ENCODE results near the gene LRTM2.
A peak's percentile ranks its signal among the peaks of the same experiment; 100 is the strongest.

Gene LRTM2

GRCh38 chr12:1830401-1830845 is 10.1 kb downstream of the LRTM2 start:
- Histone ChIP-seq H3K27me3 (replicated peaks in 2 of 5; ENCODE audit: control insufficient read depth in 4 of 5, insufficient read depth in 5 of 5, low read length in 4 of 5) (peaks cover 0 to 58% (median 16%) of the 10 kb centered on the region in 5 experiments), H3K4me3 (ENCODE audit: control insufficient read depth in 1 of 7, extremely low read depth in 1 of 7, insufficient read depth in 4 of 7, low read depth in 2 of 7, low read length in 6 of 7) (no peak overlapping the region), H3K4me1 (ENCODE audit: control extremely low read depth in 1 of 4, control insufficient read depth in 4 of 4, insufficient read depth in 4 of 4, low read length in 3 of 4) (no peaks in the 10 kb centered on the region), H3K9me3 (ENCODE audit: control extremely low read depth in 1 of 5, control insufficient read depth in 4 of 5, insufficient read depth in 2 of 5, low read depth in 1 of 5, low read length in 4 of 5) (no peaks in the 10 kb centered on the region), H3K36me3 (ENCODE audit: control insufficient read depth in 4 of 4, insufficient read depth in 4 of 4, low read length in 3 of 4) (no peaks in the 10 kb centered on the region), H3K27ac (ENCODE audit: insufficient read depth in 1 of 2, low read depth in 1 of 2, low read length in 2 of 2, poor library complexity in 1 of 2, severe bottlenecking in 2 of 2) (no peak overlapping the region)
- ChIA-PET CTCF (interaction anchor here (1.4 to 1.8 kb wide), 2 partner anchors 10 to 109 kb away, joined by 3 to 5 read pairs; partner anchors contain the start of gene LRTM2), POLR2A (no interaction called here)
- no peak for DNase-seq
- 65% methylated on average over 2 of the region's 3 CpGs for WGBS (ENCODE audit: insufficient coverage)

GRCh38 chr12:1830981-1831963 is 10.9 kb downstream of the LRTM2 start:
- Histone ChIP-seq H3K27ac (ENCODE audit: insufficient read depth in 1 of 2, low read depth in 1 of 2, low read length in 2 of 2, poor library complexity in 1 of 2, severe bottlenecking in 2 of 2) (no peak overlapping the region), H3K36me3 (ENCODE audit: control insufficient read depth in 4 of 4, insufficient read depth in 4 of 4, low read length in 3 of 4) (no peaks in the 10 kb centered on the region), H3K4me1 (ENCODE audit: control extremely low read depth in 1 of 4, control insufficient read depth in 4 of 4, insufficient read depth in 4 of 4, low read length in 3 of 4) (no peaks in the 10 kb centered on the region), H3K27me3 (replicated peaks in 2 of 5; ENCODE audit: control insufficient read depth in 4 of 5, insufficient read depth in 5 of 5, low read length in 4 of 5) (peaks cover 0 to 58% (median 16%) of the 10 kb centered on the region in 5 experiments), H3K9me3 (ENCODE audit: control extremely low read depth in 1 of 5, control insufficient read depth in 4 of 5, insufficient read depth in 2 of 5, low read depth in 1 of 5, low read length in 4 of 5) (no peaks in the 10 kb centered on the region), H3K4me3 (ENCODE audit: control insufficient read depth in 1 of 7, extremely low read depth in 1 of 7, insufficient read depth in 4 of 7, low read depth in 2 of 7, low read length in 6 of 7) (no peak overlapping the region)
- CTCF ChIA-PET: interaction anchor here (1.4 kb wide), 1 partner anchor 11 kb away, joined by 3 read pairs; the partner anchor contains the start of gene LRTM2
- POLR2A ChIA-PET: no interaction called here
- peak; percentile 42 to 79 (median 78) for DNase-seq
- 8% methylated on average over 29 of the region's 34 CpGs for WGBS (ENCODE audit: insufficient coverage)

- 83% methylated on average over 14 of the region's 17 CpGs for WGBS (ENCODE audit: insufficient coverage)
- no peak for DNase-seq
- no peaks in the 10 kb centered on the region for H3K9me3 ChIP-seq (ENCODE audit: control extremely low read depth in 1 of 5, control insufficient read depth in 4 of 5, insufficient read depth in 2 of 5, low read depth in 1 of 5, low read length in 4 of 5)
- H3K27me3 ChIP-seq (replicated peaks in 2 of 5; ENCODE audit: control insufficient read depth in 4 of 5, insufficient read depth in 5 of 5, low read length in 4 of 5): peaks cover 0 to 56% (median 16%) of the 10 kb centered on the region in 5 experiments
- CTCF ChIA-PET: interaction anchor here (0.9 to 1.1 kb wide), 3 partner anchors 17 to 78 kb away, joined by 3 to 4 read pairs (median 3); no protein-coding TSS in a partner anchor
- H3K27ac ChIP-seq (ENCODE audit: insufficient read depth in 1 of 2, low read depth in 1 of 2, low read length in 2 of 2, poor library complexity in 1 of 2, severe bottlenecking in 2 of 2): no peak overlapping the region
- no peaks in the 10 kb centered on the region for H3K36me3 ChIP-seq (ENCODE audit: control insufficient read depth in 4 of 4, insufficient read depth in 4 of 4, low read length in 3 of 4)
- POLR2A ChIA-PET: no interaction called here
- H3K4me3 ChIP-seq (ENCODE audit: control insufficient read depth in 1 of 7, extremely low read depth in 1 of 7, insufficient read depth in 4 of 7, low read depth in 2 of 7, low read length in 6 of 7): no peak overlapping the region
- H3K4me1 ChIP-seq (ENCODE audit: control extremely low read depth in 1 of 4, control insufficient read depth in 4 of 4, insufficient read depth in 4 of 4, low read length in 3 of 4): peaks cover 0 to under 1% (median 0%) of the 10 kb centered on the region in 4 experiments
These were observed 12.6 kb downstream of the LRTM2 start for GRCh38 chr12:1832801-1833595.

- ChIA-PET CTCF (no interaction called here), POLR2A (no interaction called here)
- Histone ChIP-seq H3K27me3 (replicated peaks in 2 of 5; ENCODE audit: control insufficient read depth in 4 of 5, insufficient read depth in 5 of 5, low read length in 4 of 5) (peaks cover 0 to 51% (median 16%) of the 10 kb centered on the region in 5 experiments), H3K9me3 (ENCODE audit: control extremely low read depth in 1 of 5, control insufficient read depth in 4 of 5, insufficient read depth in 2 of 5, low read depth in 1 of 5, low read length in 4 of 5) (no peaks in the 10 kb centered on the region), H3K27ac (ENCODE audit: insufficient read depth in 1 of 2, low read depth in 1 of 2, low read length in 2 of 2, poor library complexity in 1 of 2, severe bottlenecking in 2 of 2) (no peak overlapping the region), H3K4me3 (ENCODE audit: control insufficient read depth in 1 of 7, extremely low read depth in 1 of 7, insufficient read depth in 4 of 7, low read depth in 2 of 7, low read length in 6 of 7) (no peak overlapping the region), H3K4me1 (ENCODE audit: control extremely low read depth in 1 of 4, control insufficient read depth in 4 of 4, insufficient read depth in 4 of 4, low read length in 3 of 4) (peaks cover 0 to 6% (median 0%) of the 10 kb centered on the region in 4 experiments), H3K36me3 (ENCODE audit: control insufficient read depth in 4 of 4, insufficient read depth in 4 of 4, low read length in 3 of 4) (no peaks in the 10 kb centered on the region)
- DNase-seq: no peak
- WGBS (ENCODE audit: insufficient coverage): 87% methylated on average over 6 of the region's 10 CpGs
These were observed 13.2 kb downstream of the LRTM2 start for GRCh38 chr12:1833596-1834028.

GRCh38 chr12:1834186-1834925 is 14.0 kb downstream of the LRTM2 start:
- Histone ChIP-seq H3K27ac (ENCODE audit: insufficient read depth in 1 of 2, low read depth in 1 of 2, low read length in 2 of 2, poor library complexity in 1 of 2, severe bottlenecking in 2 of 2) (no peak overlapping the region), H3K27me3 (replicated peaks in 2 of 5; ENCODE audit: control insufficient read depth in 4 of 5, insufficient read depth in 5 of 5, low read length in 4 of 5) (peaks cover 0 to 48% (median 16%) of the 10 kb centered on the region in 5 experiments), H3K4me1 (ENCODE audit: control extremely low read depth in 1 of 4, control insufficient read depth in 4 of 4, insufficient read depth in 4 of 4, low read length in 3 of 4) (peaks cover 0 to 8% (median 0%) of the 10 kb centered on the region in 4 experiments), H3K4me3 (ENCODE audit: control insufficient read depth in 1 of 7, extremely low read depth in 1 of 7, insufficient read depth in 4 of 7, low read depth in 2 of 7, low read length in 6 of 7) (no peak overlapping the region), H3K9me3 (ENCODE audit: control extremely low read depth in 1 of 5, control insufficient read depth in 4 of 5, insufficient read depth in 2 of 5, low read depth in 1 of 5, low read length in 4 of 5) (no peaks in the 10 kb centered on the region), H3K36me3 (ENCODE audit: control insufficient read depth in 4 of 4, insufficient read depth in 4 of 4, low read length in 3 of 4) (no peaks in the 10 kb centered on the region)
- CTCF ChIA-PET: no interaction called here
- POLR2A ChIA-PET: no interaction called here
- no peak for DNase-seq
- 95% methylated on average over 32 of the region's 34 CpGs for WGBS (ENCODE audit: insufficient coverage)

- H3K27me3 ChIP-seq (replicated peaks in 2 of 5; ENCODE audit: control insufficient read depth in 4 of 5, insufficient read depth in 5 of 5, low read length in 4 of 5): peaks cover 0 to 37% (median 14%) of the 10 kb centered on the region in 5 experiments
- no peaks in the 10 kb centered on the region for H3K36me3 ChIP-seq (ENCODE audit: control insufficient read depth in 4 of 4, insufficient read depth in 4 of 4, low read length in 3 of 4)
- no peak overlapping the region for H3K4me3 ChIP-seq (ENCODE audit: control insufficient read depth in 1 of 7, extremely low read depth in 1 of 7, insufficient read depth in 4 of 7, low read depth in 2 of 7, low read length in 6 of 7)
- ChIA-PET POLR2A (no interaction called here), CTCF (interaction anchor here (1.2 kb wide), 1 partner anchor 46 kb away, joined by 3 read pairs; no protein-coding TSS in a partner anchor)
- WGBS (ENCODE audit: insufficient coverage): 91% methylated on average over 17 of the region's 22 CpGs
- H3K9me3 ChIP-seq (ENCODE audit: control extremely low read depth in 1 of 5, control insufficient read depth in 4 of 5, insufficient read depth in 2 of 5, low read depth in 1 of 5, low read length in 4 of 5): no peaks in the 10 kb centered on the region
- no peak overlapping the region for H3K27ac ChIP-seq (ENCODE audit: insufficient read depth in 1 of 2, low read depth in 1 of 2, low read length in 2 of 2, poor library complexity in 1 of 2, severe bottlenecking in 2 of 2)
- H3K4me1 ChIP-seq (ENCODE audit: control extremely low read depth in 1 of 4, control insufficient read depth in 4 of 4, insufficient read depth in 4 of 4, low read length in 3 of 4): peaks cover 0 to 15% (median 1%) of the 10 kb centered on the region in 4 experiments
- no peak for DNase-seq
These were observed 15.1 kb downstream of the LRTM2 start for GRCh38 chr12:1835211-1836131.
